NT2/D1 (cell line): ENCODE measurements around the gene BAG3.

Experiments used
- SUZ12 ChIP-seq: IDR thresholded peaks from 2 replicates; pipeline ENCODE4 v1.6.1; 2011; ENCODE audit not compliant: insufficient read length, insufficient read depth; ENCODE audit errors: extremely low read depth
- YY1 ChIP-seq: IDR thresholded peaks from 2 replicates; pipeline ENCODE4 v1.6.1; 2011; ENCODE audit not compliant: insufficient read length, insufficient read depth
- ZNF274 ChIP-seq: IDR thresholded peaks from 2 replicates; pipeline ENCODE4 v1.6.1; 2011; ENCODE audit warnings: mild to moderate bottlenecking, low read depth, low read length

DNA sequence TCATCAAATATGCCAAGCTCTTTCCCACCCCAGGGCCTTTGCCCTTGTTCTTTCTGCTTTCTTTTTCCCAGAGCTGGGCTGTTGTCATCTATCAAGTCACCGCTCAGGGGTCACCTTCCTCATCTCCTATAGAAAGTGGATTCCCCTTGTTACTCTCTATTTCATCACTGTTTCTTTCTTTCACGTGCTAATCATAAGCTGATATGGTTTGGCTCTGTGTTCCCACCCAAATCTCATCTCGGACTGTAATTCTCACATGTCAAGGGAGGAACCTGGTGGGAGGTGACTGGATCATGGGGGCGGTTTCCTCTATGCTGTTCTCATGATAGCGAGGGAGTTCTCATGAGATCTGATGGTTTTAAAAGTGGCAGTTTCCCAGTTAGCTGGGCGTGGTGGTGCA is 37.4 kb upstream of the BAG3 start:
- TF ChIP-seq ZNF274: no peak
- TF ChIP-seq YY1: no peak
- TF ChIP-seq SUZ12: no peak
